Measurements from ENCODE around the gene CDH13.

The CDH13 gene

DNA sequence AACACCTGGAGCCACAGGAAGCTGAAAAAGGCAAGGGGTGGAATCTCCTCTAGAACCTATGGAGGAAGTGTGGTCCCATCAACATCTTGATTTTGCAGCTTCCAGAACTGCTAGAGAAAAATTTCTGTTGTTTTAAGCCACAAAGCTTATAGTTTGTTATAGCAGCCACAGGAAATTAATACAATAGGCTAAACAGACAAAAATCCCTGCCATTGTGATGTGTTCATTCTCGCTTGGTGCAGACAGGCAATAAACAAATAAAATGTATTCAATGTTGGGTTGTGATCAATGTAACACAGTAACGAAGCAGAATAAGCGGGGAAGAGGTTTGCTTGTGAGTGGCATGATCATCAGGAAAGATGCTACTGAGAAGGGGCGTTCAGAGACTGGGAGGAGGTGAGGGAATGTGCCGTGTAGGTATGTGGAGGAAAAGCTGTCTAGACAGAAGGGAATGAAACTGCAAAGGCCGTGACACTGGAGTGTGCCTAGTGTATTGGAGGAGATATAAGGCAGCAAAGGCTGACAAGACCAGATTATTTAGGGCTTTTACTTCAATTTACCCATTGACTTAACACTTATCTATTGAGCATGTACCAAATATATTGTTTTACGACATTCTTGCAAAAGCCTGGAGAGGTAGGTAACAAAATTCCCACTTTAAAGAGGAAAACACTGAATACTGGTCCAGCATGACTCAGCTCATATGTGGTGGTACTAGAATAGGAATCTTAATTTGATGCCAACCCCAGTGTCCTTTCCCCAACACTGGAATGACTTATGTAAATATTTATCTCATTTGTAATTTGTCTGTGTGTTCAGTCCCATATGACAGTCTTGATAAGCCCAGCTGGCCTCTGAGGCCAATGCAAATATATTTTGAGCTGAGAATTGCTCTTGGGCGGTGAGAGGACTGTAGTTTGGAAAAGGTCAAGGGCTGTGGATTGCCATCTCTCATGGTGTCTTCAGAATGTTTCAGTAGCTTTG, 375.9 kb downstream of the CDH13 start:
- DNase-seq (ENCODE audit: low read depth), result no peak

DNA sequence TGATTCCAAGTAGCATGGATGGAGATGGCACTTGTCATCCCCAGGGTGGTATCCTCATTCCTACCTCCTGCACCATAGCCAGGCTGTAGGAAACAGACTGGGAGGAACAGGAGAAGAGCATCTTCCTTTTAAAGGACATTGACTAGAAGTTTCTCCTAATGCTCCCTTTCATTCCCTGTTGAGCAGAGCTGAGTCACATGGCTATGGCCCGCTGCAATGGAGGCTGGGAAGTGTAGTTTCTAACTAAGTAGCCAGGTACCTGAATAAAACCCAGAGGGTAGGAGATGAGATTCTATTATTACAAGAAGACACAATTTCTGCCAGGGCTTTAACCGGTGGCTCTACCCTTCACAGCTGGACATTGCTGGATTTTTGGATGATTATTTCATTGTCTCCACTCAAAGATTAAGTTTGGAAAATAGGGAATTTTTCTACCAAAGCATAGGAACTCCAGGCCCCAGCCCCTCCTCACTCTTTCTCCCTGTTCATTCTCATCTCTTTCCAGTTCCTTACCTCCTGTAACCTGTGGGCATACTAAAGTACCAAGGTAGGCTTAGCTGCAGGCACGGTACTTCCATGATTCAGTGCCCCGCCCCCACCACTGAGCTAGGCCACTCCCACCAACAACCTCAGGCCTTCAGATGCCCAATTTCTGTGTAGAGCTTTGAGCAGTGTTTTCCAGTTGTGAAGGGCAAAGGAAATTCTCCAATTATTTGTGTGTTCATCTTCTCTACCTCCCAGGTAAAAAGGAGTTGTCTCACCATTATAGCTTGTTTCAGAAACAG, 378.3 kb downstream of the CDH13 start:
- no peak for DNase-seq (ENCODE audit: low read depth)

- DNase-seq (ENCODE audit: low read depth), result no peak
These were observed 378.9 kb downstream of the CDH13 start for GRCh38 chr16:83005653-83006160.

DNA sequence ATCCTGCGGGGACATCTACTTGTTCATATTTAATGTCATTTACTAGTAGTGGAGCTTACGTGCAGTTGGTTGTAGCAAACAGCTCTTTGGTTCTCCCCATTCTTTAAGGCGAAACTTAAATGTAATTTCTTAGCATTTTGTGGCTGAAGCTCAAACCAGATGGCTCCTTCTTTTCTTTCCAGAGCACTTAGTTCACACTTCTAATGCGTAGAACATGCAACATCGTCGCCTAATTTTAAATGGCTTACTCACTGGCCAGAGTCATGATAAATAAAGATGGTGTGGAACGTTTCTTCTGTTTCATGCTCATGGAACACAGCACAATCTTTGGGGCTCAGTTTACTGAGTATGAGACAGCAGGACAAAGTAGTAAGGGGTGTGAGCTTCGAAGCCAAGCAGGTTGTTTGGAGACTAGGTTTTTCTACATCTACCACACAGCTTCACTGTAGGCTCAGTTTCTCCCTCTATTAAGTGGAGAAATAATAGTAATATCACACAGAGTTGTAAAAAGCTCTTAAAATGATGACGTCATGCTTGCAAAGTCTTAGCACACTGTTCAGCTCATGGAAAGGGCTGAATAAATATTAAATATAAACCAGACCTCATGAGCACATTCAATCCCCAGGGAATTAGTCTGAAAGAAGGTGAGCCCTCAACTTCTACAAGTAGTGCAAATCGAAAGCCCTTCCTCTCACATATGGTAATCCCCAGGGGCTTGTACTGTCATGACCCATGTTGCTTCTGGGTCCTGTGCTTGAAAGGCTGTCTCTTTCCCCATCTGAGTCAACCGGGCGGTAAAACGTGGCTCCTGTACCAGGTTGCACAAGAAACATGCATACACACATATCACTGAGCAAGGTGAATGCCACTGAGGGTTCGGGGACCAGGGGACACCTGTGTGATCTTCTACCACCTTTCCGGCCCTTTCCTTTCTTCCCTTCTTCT, 384.3 kb downstream of the CDH13 start:
- DNase-seq (ENCODE audit: low read depth), result no peak

GRCh38 chr16:83011939-83012338, 385.2 kb downstream of the CDH13 start:
- DNase-seq (ENCODE audit: low read depth), result no peak

GRCh38 chr16:83013071-83013470, 386.3 kb downstream of the CDH13 start:
- DNase-seq (ENCODE audit: low read depth), result no peak

DNA sequence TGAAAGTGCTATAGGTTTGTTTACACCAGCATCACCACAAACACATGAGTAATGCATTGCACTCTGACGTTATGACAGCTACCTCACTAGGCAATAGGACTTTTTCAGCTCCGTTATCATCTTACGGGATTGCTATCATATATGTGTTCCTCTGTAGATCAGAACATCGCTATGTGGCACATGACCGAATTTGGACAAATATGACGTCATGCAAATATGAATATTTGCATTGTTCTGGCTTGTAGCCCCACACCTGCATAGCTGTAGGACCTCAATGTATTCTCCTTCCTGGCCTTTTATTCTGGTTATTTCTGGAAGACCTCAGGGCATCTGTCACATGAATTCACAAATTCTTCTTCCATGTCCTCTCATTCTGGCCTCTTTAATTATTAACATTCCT, 393.2 kb downstream of the CDH13 start:
- DNase-seq (ENCODE audit: low read depth), result no peak

DNA sequence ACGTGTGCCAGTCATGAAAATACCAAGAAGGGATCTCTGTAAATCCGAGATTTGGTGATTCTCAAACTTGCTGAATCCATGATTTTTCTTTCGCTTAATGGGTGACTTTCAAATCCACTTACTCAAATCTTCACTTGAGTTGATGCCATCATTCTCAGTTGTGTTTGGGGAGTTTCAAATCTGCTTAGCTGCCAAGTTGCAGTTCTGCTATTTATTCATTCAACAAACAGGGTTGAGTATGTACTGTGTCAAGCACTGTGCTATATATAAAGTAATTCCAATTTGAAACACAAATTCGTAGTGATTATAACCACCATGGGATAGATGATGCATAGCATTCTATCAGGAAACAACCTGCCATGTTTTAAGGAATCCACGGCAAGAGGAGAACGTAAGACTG, 394.3 kb downstream of the CDH13 start:
- no peak for DNase-seq (ENCODE audit: low read depth)

DNA sequence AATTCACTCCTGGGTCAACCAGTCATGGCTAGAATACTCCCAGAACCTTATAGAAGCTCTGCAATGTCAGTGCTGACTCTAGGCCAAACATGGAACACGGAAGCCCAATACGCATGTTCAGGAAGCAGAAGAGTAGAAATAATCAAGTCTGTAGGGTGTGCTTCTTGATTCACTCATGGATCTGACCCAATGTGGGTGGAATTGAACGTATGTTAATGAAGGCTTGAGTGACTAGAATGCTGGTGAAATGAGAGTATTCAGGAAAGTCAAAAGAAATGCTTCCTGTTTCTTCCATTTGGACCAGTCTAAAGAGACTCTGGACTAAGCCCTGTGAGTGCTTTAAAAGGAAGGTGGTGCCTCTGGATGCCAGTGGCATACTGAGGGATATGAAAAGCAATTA, 395.0 kb downstream of the CDH13 start:
- no peak for DNase-seq (ENCODE audit: low read depth)

DNA sequence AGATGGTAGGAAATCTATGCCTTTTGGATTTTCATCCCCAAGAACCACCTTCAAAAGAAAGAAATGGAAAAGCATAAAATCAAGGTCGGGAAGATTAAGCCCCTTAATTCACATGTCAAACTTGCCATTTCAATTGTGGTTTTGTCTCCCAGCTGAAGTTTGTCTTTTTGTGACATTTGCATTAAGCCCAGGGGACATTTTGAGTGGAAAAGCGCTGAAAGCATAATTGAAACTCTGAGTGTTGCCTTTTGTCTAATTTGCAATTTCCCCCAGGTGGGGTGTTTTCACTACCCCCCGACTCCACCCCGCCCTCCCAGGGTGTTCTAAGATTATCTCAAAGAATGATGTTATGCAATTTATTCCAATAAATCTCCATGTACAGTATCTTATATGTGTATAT, 396.2 kb downstream of the CDH13 start:
- DNase-seq (ENCODE audit: low read depth), result no peak

GRCh38 chr16:83023640-83024039, 396.9 kb downstream of the CDH13 start:
- no peak for DNase-seq (ENCODE audit: low read depth)

GRCh38 chr16:83027973-83028372, 401.2 kb downstream of the CDH13 start:
- DNase-seq (ENCODE audit: low read depth), result no peak

GRCh38 chr16:83029467-83029866, 402.7 kb downstream of the CDH13 start:
- no peak for DNase-seq (ENCODE audit: low read depth)

DNA sequence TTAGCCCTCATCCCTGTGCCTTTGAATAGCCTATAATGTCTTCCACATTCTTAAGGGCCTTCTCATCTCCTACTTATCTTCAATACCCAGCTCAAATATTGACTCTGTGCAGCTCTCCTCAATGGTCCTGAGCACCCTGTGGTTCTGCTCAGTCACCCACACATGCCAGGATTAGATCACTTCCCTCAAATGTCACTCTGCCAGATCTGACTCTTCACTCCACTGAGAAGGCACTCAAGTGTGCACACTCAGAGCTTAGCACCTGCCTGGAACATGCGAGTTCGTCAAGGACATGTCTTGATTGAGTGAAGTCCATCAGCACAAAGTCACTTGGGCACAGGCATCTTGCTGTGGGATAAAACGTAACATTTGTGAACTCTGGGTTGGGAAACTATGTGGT, 404.8 kb downstream of the CDH13 start:
- DNase-seq (ENCODE audit: low read depth), result no peak

- DNase-seq (ENCODE audit: low read depth), result no peak
These were observed 410.3 kb downstream of the CDH13 start for GRCh38 chr16:83037102-83037501.

- no peak for DNase-seq (ENCODE audit: low read depth)
These were observed 411.1 kb downstream of the CDH13 start for GRCh38 chr16:83037884-83038283.

GRCh38 chr16:83040174-83040573, 413.4 kb downstream of the CDH13 start:
- DNase-seq (ENCODE audit: low read depth), result no peak

GRCh38 chr16:83044589-83044988, 417.8 kb downstream of the CDH13 start:
- no peak for DNase-seq (ENCODE audit: low read depth)

- DNase-seq (ENCODE audit: low read depth), result no peak
These were observed 419.0 kb downstream of the CDH13 start for GRCh38 chr16:83045790-83046189.

DNA sequence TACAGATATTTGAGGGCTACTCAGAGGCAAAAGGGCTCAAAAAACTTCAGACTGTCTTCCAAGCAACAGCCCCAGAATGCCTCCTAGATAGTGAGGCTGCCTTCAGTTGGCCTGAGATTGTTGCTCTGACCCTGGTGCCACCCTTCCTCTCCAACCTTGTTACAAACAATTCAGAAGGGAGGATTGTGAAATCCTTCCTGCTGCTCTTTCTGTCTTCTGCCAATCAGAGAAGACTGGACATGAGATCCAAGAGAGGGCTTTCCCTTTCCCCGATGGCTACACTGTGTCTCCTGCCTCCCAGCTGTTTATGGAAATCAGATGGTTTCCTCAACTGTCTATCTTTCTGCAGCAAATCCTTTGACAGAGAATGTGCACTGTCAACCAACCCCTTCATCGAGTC, 419.9 kb downstream of the CDH13 start:
- DNase-seq (ENCODE audit: low read depth), result no peak

DNA sequence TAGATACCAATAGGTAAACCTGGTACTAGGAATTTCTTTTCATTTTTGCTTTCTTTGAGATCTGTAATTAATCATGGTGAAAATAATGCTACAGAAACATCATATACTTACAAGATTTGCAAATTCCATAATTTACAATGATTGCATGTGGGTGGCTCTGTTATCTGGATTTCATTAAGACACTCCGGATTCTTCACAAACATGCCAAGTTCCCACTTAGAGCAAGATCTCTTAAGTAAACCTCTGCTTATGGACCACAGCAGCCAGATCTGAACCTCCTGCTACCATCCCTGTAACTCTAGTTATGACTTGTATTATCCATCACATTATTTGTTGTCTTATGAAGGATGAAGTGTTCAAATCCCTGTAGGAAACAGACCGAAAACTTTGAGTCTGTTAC, 424.7 kb downstream of the CDH13 start:
- DNase-seq (ENCODE audit: low read depth), result no peak

- no peak for DNase-seq (ENCODE audit: low read depth)
These were observed 427.5 kb downstream of the CDH13 start for GRCh38 chr16:83054283-83054682.

Measured in non-pigmented ciliary epithelial cell (primary cell).